Ramos (cell line): ENCODE measurements around the gene CCIN.

Experiments
- in situ Hi-C: fragments of 300-500 bp; cut with MboI; formaldehyde crosslinking; loops from one replicate; pipeline ENCODE4 v1.14.3; 2022; ENCODE audit warnings: low sequenced_read_pairs; ENCODE audit not compliant: unreplicated experiment

CCIN gene

GRCh38 chr9:36218411-36218901 is 49.3 kb downstream of the CCIN start:
- in situ Hi-C loops = no loop called here
